GM18498 (cell line): ENCODE results near the gene GPRC5D.

ENCODE experiments used
- ATAC-seq: cut with Tn5 transposase; IDR thresholded peaks from one replicate; pipeline ENCODE4 v1.9.1; 2021; ENCODE audit warnings: mild to moderate bottlenecking, moderate library complexity; ENCODE audit not compliant: unreplicated experiment

Gene GPRC5D

DNA sequence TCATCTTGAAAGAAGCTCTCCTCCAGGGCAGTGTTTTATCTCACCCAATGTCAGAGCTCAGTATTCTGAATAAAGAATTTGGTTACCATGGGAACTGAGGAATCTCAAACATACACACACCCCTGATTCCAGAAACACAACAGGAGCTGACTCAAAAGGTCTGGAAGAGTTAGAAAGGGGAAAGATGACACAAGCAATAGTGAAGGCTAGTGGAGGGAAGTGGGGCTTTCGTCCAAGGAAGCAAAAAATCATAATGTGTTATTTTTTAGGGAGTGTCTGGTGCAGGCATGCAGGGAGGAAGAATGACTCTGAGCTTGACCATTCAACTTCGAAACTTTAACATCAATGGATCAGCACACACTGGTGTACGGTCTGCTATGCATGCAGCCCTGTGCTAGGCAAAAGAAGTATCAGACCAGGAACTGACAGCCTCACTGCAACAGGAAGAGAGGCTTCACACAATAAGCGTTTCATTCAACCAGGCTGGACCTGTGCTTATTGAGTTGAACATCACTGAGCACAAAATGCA, 27.8 kb upstream of the GPRC5D start:
- no peak for ATAC-seq

DNA sequence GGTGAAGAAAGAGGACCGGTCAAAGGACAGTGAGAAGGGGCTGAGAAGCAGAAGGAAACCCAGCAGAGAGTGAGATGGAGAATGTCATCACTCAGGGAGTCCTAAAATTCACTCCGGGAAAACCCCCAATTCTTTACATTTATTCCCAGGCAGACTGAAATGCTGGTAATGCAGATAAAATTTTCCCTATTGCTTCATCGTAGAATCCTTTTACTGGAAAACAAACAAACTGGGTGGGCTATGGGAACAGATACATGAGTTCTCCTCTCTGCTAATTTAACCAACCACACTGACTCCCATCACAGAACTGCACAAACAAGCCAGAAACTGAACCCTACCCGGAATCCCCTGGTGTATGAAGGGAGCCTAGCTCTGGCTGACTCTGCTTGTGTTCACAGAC, 27.2 kb upstream of the GPRC5D start:
- no peak for ATAC-seq

DNA sequence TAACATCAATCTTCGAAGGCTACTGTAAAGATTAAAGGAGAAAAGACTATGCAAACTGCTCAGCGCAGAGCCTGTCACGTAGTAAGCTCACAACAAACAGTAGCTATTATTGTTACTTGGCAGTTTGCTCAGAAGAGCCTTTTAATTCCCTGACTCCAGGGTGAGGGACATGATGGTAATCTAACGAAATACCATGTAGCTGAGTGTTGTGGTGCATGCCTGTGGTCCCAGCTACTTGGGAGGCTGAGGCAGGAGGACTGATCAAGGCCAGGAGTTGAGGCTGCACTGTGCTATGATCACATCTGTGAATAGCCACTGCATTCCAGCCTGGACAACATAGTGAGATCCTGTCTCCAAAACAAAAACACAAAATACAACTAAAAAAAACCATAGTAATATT, 25.3 kb upstream of the GPRC5D start:
- no peak for ATAC-seq

DNA sequence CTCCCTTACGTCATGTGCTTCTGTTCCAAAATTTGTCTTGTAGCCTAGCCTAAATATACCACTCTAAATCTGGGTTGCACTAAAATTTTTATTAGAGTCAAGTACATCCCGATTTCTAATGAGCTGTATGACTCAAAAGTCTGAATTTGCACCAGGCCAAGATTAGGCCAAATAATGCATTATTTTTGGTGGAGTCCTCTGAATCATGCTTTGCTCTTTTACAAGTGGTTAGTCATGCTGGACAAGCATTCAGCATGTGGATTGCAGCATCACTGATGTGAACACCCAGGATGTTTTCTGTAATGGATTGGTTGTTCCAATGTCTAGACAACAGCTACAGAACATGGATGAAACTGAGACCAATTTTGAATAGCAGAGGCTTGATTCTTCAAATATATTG, 24.4 kb upstream of the GPRC5D start:
- ATAC-seq, result no peak

DNA sequence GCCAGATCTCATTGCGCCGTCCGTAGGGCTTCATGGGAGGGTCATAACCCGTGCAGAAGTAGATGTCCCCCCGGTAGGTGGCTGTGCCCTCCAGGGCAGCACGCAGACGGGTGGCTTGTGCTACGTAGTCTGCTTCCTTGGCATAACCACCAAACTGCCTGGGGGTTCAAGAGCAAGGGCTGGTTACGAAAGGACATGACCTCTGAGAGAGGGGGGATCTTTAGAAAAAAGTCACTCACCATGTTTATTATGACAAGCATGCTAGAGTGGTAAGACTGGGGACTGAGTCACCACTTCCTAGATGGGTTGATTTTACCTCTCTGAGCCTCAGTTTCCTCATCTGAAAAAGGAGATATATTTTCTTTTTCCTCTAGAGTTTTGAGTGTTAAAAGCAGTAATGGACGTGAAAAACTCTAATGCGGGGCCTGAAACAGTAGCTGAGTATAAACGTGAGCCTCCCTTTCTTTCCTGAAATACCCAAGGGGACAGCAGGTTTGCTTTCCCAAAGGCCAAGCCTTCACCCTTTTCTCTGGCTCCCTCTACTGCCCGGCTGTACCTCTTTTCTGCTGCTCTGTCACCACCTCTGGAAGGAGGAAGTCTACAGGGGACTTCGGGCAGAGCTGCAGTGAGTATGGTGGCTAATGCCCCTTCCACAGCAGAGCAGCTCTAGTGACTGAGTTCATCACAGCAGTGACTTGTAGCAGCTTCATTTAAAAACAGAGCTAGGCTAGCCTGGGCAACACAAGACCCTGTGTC, 23.5 kb upstream of the GPRC5D start:
- no peak for ATAC-seq

DNA sequence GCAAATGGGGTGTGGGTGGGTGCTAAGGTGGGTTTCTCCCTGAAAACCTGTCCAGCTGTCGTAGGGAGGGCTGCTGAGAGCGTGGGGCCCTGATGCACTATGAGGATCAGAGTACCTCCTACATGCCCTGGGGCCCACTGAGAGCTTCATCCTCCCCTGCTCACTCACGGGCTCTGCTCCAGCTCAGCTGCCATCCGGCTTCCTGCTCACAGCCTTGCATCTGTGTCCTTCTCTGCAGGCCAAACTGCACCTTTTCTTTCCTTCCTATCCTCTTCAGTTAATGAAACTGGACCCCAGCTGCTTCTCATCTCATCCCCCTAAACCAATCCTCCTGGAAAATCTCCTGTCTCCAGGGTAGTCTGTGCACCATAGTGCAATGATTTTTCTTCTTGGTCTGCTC, 22.2 kb upstream of the GPRC5D start:
- no peak for ATAC-seq

DNA sequence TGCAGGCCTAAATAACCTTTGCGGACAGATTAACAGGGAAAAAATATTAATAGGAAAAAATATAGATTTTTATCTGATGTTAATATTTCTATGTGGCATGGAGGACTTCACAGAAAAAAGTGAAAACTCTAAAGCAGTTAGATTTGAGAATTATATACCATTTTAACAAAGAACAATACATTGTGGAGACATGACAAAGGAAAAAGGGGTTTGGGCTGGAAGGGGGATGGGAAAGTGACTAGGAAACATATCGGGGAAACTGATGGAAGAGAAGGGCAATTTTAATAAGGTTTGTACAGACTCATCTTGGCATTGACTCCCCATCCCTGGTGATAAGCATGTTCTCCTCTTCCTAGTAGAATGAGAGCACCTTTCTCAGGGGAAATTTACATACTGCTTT, 21.0 kb upstream of the GPRC5D start:
- ATAC-seq, result no peak

DNA sequence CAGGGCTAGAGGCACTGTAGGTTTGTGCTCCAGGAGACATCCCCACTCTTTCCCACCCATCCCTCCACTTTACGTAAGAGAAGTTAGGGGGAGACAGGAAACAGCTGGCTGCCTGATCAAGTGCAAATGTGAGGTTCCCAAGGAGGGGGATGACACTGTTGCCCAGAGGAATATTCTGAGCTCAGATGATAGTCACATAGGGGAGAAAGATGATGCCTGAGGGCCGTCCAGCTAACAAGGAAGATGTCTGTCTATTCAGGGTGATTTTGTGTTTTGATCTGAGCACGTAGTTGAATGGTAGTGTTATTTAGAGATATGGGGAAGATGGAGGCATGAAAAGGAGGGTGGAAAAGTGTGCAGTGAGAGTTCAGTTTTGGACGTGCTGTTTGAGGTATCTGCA, 13.9 kb upstream of the GPRC5D start:
- no peak for ATAC-seq

DNA sequence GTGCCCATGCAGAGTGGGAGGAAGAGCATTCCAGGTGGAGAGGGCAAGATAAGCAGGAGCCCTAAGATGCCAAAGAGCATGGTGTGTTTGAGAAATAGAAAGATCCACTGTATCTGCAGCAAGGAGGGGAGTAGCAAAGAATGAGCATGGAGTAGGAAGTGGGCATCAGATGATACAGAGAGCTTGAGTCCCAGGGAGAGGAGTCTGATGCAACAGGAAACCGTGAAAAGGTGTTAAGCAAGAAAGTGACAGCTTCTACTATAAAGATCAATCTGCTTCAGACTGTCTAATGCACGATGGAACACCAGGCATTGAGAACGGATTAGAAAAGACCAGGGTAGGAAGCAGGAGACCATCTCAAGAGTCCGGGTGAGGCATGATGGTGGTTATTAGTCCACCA, 12.3 kb upstream of the GPRC5D start:
- ATAC-seq, result no peak

DNA sequence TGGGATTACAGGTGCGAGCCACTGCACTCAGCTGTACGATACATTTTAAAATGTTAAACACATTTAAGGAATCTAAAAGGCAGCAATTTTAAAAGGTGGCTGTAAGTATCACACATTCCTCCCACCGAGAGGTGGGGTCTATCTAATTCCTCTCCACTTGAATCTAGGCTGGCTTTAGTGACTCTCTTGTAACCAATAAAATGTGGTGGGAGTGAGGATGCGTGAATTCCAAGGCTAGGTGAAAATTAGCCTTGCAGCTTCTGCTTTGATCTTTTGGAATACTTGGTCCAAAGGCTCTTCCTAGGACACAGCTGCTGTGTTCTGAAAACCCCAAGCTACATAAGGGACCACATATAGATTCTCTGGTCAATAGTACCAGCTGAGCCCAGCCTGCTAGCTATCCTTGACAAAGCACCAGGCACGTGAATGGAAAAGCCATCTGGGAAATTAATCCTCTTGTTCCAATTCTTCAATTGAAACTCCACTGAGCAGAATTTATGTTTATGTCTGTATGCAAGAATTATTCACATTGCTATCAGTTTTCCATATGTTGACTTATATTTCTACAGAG, 8.8 kb upstream of the GPRC5D start:
- ATAC-seq, result no peak

DNA sequence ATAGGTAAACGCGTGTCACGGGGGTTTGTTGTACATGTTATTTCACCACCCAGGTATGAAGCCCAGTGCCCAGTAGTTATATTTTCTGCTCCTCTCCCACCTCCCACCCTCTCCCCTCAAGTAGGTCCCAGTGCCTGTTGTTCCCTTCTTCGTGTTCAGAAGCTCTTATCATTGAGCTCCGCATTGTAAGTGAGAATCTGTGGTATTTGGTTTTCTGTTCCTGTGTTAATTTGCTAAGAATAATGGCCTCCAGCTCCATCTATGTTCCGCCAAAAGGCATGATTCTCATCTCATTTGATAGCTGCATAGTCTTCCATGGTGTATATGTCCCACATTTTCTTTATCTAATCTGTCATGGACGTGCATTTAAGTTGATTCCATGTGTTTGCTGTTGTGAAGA, 6.9 kb upstream of the GPRC5D start:
- no peak for ATAC-seq

DNA sequence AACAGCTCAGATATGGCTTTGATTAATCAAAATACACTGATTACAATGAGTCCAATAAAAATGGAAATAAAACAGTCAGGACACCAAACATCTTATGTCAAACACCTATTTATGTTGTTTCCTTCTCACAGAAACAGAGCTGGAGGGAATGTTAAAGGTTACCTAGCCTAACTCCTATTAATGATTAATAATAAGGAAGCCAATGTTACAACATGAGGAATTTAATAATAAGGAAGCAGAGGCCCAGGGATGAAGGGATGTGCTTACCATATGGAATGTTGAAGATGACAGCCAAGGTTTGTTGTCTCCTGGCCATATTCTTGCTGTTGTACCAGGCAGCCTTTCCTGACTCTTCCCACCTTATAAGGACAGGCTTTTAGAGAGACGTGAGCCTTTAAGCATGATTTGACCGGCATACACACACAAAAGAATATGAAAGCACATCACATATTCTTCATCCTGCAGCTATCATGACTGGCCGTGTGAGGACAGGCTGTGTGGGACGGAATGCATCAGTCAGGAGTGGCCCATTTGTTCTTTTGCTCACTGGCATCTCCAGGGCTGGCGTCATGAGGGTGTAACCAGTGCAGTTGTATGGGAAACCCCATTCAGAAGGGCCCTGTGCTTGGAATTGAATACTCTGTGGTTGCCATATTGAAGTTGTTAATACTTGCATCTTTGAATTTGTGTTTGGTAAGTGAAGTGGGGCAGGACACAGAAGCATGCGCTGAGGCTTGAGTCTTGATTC, 3.1 kb upstream of the GPRC5D start:
- no peak for ATAC-seq

DNA sequence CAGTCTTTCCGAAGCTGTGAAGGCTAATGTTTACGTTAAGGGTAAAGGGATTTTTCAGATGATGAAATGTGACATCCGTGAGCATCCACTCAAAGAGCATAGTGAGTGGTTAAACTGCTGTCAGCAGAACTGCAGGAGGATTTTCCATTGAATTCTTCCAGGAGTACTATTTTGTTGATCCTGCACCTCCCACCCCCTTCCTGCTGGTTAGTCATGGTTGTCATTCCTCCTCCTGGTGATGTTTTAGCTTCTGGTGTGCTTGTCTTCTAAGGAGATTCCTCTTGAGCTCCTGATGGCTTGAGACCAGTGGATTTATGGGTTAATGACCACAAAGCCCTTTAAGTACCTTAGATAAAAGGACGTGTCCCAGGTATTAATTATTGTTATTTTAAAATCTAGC, 2.4 kb upstream of the GPRC5D start:
- ATAC-seq, result no peak

DNA sequence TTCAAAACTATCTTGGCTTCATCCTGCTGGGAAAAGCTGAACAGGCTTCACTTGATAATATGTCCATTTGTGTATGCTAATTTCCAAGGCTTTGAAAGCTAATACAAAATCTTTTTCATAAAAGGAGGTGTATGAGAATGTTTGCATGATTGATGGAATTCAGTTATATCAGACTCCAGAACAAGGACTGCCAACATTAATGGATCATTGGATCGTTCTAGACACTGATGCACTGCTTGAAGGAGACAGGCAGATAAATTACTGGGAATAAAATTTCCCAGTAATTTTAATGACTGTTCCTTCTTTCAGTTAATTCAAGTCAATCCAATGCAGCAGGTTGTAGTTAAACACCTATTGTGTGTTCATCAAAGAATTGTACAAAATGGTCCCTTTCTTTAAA, 466 bp downstream of the GPRC5D start:
- ATAC-seq, result no peak

DNA sequence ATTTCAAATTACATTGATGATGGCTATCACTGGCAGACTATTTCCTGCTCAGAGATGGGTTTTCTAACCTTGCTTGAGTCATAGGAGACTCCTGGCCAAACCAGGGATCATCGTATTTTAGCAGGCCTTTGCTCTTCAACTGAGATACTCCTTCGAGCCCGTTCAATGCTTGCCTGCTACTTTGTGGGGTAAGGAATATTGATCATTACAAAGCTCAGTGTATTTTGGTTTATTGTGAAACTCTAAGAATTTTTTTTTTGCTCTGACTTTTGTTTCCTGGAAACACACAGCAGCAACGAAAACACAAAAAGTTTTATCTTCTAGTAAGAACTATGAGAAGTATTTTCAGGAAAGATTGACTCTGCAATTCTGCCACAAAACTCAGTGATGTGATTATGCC, 4.1 kb downstream of the GPRC5D start:
- no peak for ATAC-seq

DNA sequence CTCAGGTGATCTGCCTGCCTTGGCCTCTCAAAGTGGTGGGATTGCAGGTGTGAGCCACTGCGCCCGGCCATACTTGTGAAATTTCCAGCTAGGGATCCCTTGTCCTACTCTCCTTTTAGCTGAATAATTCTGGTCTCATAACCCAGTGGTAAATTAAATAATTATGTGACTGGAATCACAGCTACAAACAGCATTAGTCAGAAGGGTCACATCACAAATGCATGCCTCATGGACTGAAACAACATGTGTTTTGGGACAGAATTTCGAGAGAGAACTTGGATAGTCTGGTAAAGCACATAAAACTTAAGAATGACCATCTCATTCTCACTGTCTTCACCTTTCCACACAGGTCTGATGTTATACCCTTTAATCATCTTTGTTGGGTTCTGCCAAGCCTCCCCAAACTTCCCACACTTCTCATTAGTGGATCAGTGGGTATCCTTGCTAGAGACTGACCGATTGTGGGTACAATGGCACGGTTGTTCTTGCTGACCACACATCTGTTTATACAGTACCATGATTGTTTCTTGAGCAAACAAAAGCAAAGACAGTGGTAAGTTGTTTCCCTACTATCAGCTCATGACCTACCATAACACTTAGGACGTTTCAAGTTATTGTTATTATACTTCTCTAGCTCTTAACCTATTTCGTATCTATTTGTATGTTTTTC, 5.1 kb downstream of the GPRC5D start:
- no peak for ATAC-seq

DNA sequence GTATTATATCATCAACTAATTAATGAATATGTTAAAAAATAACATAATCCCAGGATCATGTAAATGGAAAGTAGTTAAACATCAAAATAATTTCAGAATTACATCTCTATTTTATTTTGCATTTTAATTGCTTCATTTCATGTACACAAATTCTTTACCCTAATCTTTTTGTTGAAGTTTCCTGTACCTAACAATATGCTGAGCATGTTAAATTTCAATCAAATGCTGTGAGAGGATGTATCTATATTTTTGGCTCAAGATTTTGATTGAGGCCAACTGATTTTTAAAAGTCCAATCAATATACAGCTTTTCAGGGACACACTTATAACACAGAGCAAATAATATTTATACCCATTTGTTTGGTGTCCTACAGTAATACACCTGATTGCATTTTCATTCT, 6.4 kb downstream of the GPRC5D start:
- no peak for ATAC-seq

DNA sequence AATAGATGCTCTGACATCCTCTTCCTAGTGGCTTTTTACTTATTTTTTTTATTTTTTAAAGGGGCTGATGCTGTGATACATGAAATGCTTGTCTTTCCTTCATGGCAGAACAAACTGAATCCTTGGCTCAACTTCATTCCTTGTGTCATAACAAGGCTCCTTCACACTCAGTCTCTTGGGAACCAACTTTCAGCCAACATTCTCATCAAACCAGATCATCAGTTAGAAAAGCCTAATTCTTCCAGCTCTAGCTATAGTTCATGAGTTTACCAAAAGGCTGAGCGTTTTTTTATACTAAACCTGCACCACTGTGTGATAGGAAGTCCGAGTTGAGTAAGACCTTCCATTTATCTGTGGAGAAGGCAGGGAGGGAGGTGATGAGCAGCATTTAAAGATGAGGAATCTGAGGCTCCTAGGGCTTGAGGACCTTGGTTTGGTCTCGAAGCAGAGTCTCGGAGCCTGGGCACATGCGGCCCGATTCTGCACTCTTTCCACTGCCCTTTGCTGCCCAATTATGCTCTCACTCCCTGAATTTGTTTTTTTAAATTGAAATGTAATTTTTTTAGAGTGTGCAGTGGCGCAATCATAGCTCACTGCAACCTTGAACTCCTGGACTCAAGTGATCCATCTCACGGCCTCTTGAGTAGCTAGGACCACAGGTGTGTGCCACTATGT, 8.2 kb downstream of the GPRC5D start:
- ATAC-seq, result no peak

DNA sequence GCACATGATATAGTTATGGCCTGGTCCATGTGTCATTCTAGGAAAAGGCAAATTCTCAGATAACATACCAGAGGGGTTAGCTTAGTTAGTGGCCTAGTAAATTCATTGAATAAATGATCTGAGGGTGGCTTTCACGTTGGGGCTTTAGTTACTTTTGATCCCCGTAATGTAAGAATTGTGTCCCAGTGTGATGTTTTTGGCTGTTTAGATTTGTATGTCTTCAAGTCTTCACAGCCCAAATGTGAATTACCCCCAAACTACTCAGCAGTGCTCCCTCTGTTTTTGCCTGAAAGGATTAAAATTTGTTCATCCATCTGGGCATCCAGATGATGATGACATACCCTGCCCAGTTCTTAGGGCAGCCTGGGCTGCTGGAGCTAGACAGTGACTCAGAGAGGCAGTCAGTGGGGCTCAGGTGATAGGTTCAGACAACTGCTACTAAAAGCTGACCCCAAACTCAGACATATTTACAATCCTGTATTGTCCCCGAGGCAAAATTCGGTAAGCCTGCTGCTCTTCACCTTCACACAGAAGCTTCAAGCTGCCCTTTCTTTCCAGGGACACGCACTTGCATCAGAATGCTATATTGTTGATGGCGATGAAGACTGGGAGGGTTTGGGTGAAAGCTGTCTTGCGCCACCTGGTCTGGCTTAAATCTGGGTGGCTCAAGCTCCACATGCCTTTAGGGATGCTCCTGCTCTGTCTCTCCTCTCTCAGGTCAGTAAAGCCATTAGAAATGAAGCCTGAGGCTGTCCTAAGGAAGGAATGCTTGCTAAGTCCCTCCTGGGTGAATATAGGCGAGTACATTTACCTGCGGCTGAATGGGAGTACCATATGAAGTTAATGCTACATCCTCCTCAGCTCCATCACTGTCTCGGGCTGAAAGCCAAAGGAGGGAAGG, 10.3 kb downstream of the GPRC5D start:
- ATAC-seq, result no peak

DNA sequence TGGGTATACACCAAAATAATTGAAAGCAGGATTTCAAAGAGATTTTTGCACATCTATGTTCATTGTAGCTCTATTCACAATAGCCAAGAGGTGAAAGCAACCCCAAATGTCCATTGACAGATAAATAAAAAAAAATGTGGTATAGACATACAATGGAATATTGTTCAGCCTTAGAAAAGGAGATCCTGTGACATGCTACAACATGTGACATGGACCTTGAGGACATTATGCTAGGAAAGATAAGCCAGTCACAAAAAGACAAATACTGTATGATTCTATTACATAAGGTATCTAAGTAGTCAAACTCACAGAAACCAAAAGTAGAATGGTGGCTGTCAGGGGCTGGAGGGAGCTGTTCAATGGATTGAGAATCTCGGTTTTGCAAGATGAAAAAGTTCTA, 12.1 kb downstream of the GPRC5D start:
- ATAC-seq, result no peak
